Left ventricle myocardium inferior (tissue), 1 donor: ENCODE measurements around the gene PRUNE1. TPM values are rescaled to one million over a fixed set of nuclear protein-coding genes. Genes with fewer than 3 reads are reported as not detected.

ENCODE experiments used
- DNase-seq: peaks from one replicate; pipeline ENCODE4 v3.0.0-alpha.2; 2020
- H3K27ac ChIP-seq: fragments of 200-600 bp; replicated peaks from 2 replicates; pipeline ENCODE4 v1.8.0; 2021
- H3K27me3 ChIP-seq: fragments of 200-600 bp; 2 replicates; pipeline ENCODE4 v1.8.0; 2021; ENCODE audit warnings: low read depth
- H3K36me3 ChIP-seq: fragments of 200-600 bp; 2 replicates; pipeline ENCODE4 v1.8.0; 2021
- H3K4me1 ChIP-seq: fragments of 200-600 bp; 2 replicates; pipeline ENCODE4 v1.8.0; 2021
- H3K4me3 ChIP-seq: fragments of 200-600 bp; 2 replicates; pipeline ENCODE4 v1.8.0; 2021; ENCODE audit warnings: mild to moderate bottlenecking, moderate library complexity
- H3K9me3 ChIP-seq: fragments of 200-600 bp; replicated peaks from 2 replicates; pipeline ENCODE4 v1.8.0; 2021
- CTCF ChIP-seq: fragments of 200-600 bp; IDR thresholded peaks from 2 replicates; pipeline ENCODE4 v1.8.0; 2021; ENCODE audit warnings: antibody characterized with exemption, mild to moderate bottlenecking, borderline replicate concordance
- intact Hi-C: fragments of 100-400 bp; cut with micrococcal nuclease; formaldehyde crosslinking; loops from one replicate; pipeline ENCODE4 v1.11.0; 2022
- total RNA-seq: library from RNA; stranded (reverse); fragmentation: NEBNext Ultra II Directional; extraction: Animal tissue kit (Norgen Biotek cat#: 25700); gene quantifications from one replicate; pipeline ENCODE4 v1.2.1, GENCODE V29; 2021
- donor health status: DM: no; HTN: yes; CAD: no; lungs with severe emphysema.

Gene PRUNE1
- total RNA-seq, 1 donor from 2014 or later = 42.8 TPM

GRCh38 chr1:151059109-151060006, 51.1 kb downstream of the PRUNE1 start, which contains the start of gene CDC42SE1:
TSS of gene CDC42SE1 (minus strand) at chr1:151059622. CDS start at chr1:151055730, 3,892 bp downstream.
- Histone ChIP-seq H3K9me3 (no peaks in the 10 kb centered on the region), H3K36me3 (peaks cover 19% of the 10 kb centered on the region), H3K4me3 (peak within 1 kb of the TSS; percentile 92), H3K4me1 (peaks cover 59% of the 10 kb centered on the region), H3K27ac (peak within 1 kb of the TSS; percentile 96), H3K27me3 (no peaks in the 10 kb centered on the region)
- intact Hi-C loops = loop anchor here (10.0 kb wide), 1 partner anchor 55 kb away; the partner anchor contains the start of genes MINDY1 and PRUNE1
- DNase-seq = peak; percentile 86
- peak; percentile 96 for TF ChIP-seq CTCF

- TF ChIP-seq CTCF = no peak
- intact Hi-C loops = loop anchor here (10.0 kb wide), 1 partner anchor 55 kb away; the partner anchor contains the start of genes MINDY1 and PRUNE1
- Histone ChIP-seq H3K4me3 (peak within 1 kb of the TSS; percentile 92), H3K27me3 (no peaks in the 10 kb centered on the region), H3K9me3 (no peaks in the 10 kb centered on the region), H3K36me3 (peaks cover 11% of the 10 kb centered on the region), H3K4me1 (peaks cover 55% of the 10 kb centered on the region), H3K27ac (peak within 1 kb of the TSS; percentile 96)
- peak; percentile 35 for DNase-seq
Observed at GRCh38 chr1:151060007-151060656, 51.9 kb downstream of the PRUNE1 start, which contains the start of gene MLLT11. TSS of gene MLLT11 (plus strand) at chr1:151060397. CDS start at chr1:151067225, 6,828 bp downstream.

- no peak for TF ChIP-seq CTCF
- H3K27me3 ChIP-seq = no peaks in the 10 kb centered on the region
- intact Hi-C loops = loop anchor here (10.0 kb wide), 1 partner anchor 56 kb away; the partner anchor contains the start of genes MINDY1 and PRUNE1
- H3K4me3 ChIP-seq = peak overlapping the region; percentile 92
- H3K36me3 ChIP-seq = peaks cover 4% of the 10 kb centered on the region
- peaks cover 48% of the 10 kb centered on the region for H3K4me1 ChIP-seq
- no peaks in the 10 kb centered on the region for H3K9me3 ChIP-seq
- H3K27ac ChIP-seq = peak overlapping the region; percentile 96
- no peak for DNase-seq
Observed at GRCh38 chr1:151060657-151061421, 52.6 kb downstream of the PRUNE1 start.

- no peaks in the 10 kb centered on the region for H3K27me3 ChIP-seq
- no peak for TF ChIP-seq CTCF
- intact Hi-C loops = loop anchor here (10.0 kb wide), 1 partner anchor 57 kb away; the partner anchor contains the start of genes MINDY1 and PRUNE1
- no peak overlapping the region for H3K27ac ChIP-seq
- no peaks in the 10 kb centered on the region for H3K9me3 ChIP-seq
- H3K4me3 ChIP-seq = peak overlapping the region; percentile 92
- peaks cover 39% of the 10 kb centered on the region for H3K4me1 ChIP-seq
- no peak for DNase-seq
- H3K36me3 ChIP-seq = no peaks in the 10 kb centered on the region
Observed at GRCh38 chr1:151061704-151062103, 53.5 kb downstream of the PRUNE1 start.
